ENCODE results near the gene CD226.
"Not testable (repeated sequence)": the region's sequence is repeated elsewhere in the genome, so short reads cannot be mapped to it uniquely, and the experiment has no call there.

CD226 gene

GRCh38 chr18:69885841-69886531, 61.7 kb downstream of the CD226 start:
- in situ Hi-C loops (cut with MboI; ENCODE audit: low sequenced_read_pairs, unreplicated experiment): no loop called here
- DNase-seq (ENCODE audit: low spot score): peak; percentile 36
- no peak for TF ChIP-seq CTCF (IDR thresholded peaks at IDR 0.05; ENCODE audit: borderline replicate concordance, control extremely low read depth, extremely low read depth, insufficient read depth, missing control alignments)

GRCh38 chr18:69885355-69885754, 62.3 kb downstream of the CD226 start:
- in situ Hi-C loops (cut with MboI; ENCODE audit: low sequenced_read_pairs, unreplicated experiment): no loop called here
- no peak for TF ChIP-seq CTCF (IDR thresholded peaks at IDR 0.05; ENCODE audit: borderline replicate concordance, control extremely low read depth, extremely low read depth, insufficient read depth, missing control alignments)
- no peak for DNase-seq (ENCODE audit: low spot score)

- TF ChIP-seq CTCF (IDR thresholded peaks at IDR 0.05; ENCODE audit: borderline replicate concordance, control extremely low read depth, extremely low read depth, insufficient read depth, missing control alignments): no peak
- DNase-seq (ENCODE audit: low spot score): no peak
- in situ Hi-C loops (cut with MboI; ENCODE audit: low sequenced_read_pairs, unreplicated experiment): no loop called here
These were observed 63.9 kb downstream of the CD226 start for GRCh38 chr18:69883781-69884180.

- no peak for TF ChIP-seq CTCF (IDR thresholded peaks at IDR 0.05; ENCODE audit: borderline replicate concordance, control extremely low read depth, extremely low read depth, insufficient read depth, missing control alignments)
- no peak for DNase-seq (ENCODE audit: low spot score)
- in situ Hi-C loops (cut with MboI; ENCODE audit: low sequenced_read_pairs, unreplicated experiment): no loop called here
These were observed 64.6 kb downstream of the CD226 start for GRCh38 chr18:69882965-69883668.

GRCh38 chr18:69880083-69880482, 67.6 kb downstream of the CD226 start:
- DNase-seq (ENCODE audit: low spot score): no peak
- TF ChIP-seq CTCF (IDR thresholded peaks at IDR 0.05; ENCODE audit: borderline replicate concordance, control extremely low read depth, extremely low read depth, insufficient read depth, missing control alignments): no peak
- in situ Hi-C loops (cut with MboI; ENCODE audit: low sequenced_read_pairs, unreplicated experiment): no loop called here

- in situ Hi-C loops (cut with MboI; ENCODE audit: low sequenced_read_pairs, unreplicated experiment); DNase-seq (ENCODE audit: low spot score): not testable (repeated sequence)
These were observed 68.6 kb downstream of the CD226 start for GRCh38 chr18:69879051-69879450.

GRCh38 chr18:69878213-69878933, 69.3 kb downstream of the CD226 start:
- in situ Hi-C loops (cut with MboI; ENCODE audit: low sequenced_read_pairs, unreplicated experiment): no loop called here
- DNase-seq (ENCODE audit: low spot score): no peak

More at GRCh38 chr18:69878213-69878933, 69.3 kb downstream of the CD226 start:
- no peak for TF ChIP-seq CTCF (IDR thresholded peaks at IDR 0.05; ENCODE audit: borderline replicate concordance, control extremely low read depth, extremely low read depth, insufficient read depth, missing control alignments)
